Inflammatory macrophage treated with lipopolysaccharide for 4 hours (primary cell): ENCODE measurements around the gene ZRANB1.

ENCODE experiments used
- DNase-seq: peaks from one replicate; pipeline ENCODE4 v3.0.0-alpha.2; 2020

Gene ZRANB1

DNA sequence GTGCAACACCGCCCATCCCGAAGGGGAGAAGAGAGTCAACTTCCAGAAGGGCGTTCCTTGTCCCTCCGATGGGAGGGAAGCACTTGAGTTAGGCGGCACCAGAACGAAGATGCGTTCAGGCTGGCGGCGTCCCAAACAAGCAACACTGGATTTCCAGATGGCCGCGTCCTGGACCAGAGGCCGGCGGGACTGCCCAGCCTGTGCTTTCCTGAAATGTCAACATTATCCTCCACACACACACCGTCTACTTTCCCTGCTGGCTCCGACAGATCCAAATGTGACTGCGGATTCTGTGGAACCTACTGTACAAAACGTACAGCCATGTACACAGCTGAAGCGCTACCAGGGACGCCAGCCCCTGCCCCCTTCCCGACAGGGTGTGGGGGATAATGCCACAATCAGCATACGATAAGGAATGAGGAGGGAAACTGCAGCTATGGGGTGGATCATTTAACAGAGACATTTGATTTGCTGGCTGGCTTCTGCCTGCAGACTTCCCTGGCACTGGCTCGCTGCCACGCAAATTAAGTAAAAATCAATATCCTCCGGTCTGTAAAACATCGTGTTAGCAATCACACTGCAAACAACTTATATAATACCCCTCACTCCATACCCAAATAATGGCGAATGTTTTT is 82.1 kb downstream of the ZRANB1 start:
- DNase-seq: no peak

GRCh38 chr10:125024497-125025234 is 82.7 kb downstream of the ZRANB1 start:
- no peak for DNase-seq

DNA sequence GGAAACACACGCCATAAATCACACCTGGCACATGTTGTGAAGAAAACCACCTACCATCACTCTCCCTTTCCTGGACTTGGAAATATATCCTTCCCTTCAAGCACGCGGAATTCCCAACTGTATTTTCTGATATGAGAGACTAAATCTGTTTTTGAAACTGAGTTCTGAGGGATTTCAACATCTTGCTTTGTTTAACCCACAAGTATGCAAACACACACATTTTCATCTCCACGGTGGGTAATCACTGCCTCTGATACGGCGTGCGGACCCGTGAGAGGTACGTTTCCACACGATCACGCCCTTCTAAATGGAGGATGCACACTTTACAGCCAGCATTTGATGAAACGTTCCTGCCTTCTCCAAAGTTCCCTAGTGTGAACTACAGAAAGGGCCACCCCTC is 83.4 kb downstream of the ZRANB1 start:
- no peak for DNase-seq

DNA sequence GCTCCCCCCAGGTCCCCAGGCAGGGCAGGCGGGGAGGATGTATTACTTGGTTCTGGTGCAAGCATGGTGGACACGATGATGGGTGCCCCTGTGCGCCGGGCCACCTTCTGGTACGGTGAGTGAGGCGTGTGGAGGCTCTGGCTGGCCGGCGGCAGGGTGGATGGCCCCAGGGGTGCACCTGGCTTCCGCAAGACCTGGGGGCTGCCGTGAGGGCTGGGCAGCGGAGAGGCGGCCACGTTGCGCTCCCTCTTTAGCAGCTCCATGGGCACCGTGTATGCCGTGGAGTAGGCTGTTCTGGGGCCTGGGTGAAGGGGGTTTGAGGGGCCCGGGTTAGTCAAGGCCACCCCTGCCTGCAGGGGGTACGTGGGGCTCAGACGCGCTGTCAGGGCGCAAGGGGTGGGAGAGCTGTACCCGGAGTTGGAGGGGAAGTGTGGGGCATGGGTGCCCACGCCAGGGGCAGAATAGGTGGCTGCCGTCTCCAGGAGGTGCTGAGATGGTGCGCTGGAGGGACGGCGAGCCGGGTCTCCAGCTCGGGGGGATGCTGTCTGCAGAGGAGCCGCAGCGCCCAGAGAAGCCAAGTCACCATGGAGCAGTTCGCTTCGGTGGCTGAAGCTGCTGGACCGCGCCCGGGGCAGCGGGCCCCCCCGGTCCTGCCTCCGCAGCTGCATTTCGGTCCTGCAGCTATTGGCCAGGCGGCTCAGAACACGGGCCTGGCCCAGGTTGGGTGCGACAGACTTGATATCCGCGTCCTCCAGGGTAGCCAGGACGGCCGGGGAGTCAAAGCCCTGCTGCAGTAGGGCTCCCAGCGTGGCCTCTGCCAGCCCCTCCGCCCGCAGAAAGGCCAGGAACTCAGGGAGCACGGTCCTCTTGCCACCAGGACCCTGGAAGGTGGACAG is 84.4 kb downstream of the ZRANB1 start:
- no peak for DNase-seq

- no peak for DNase-seq
These were observed 85.2 kb downstream of the ZRANB1 start for GRCh38 chr10:125026974-125027735.

GRCh38 chr10:125027871-125028869 is 86.2 kb downstream of the ZRANB1 start:
- DNase-seq: no peak

- DNase-seq: no peak
These were observed 87.8 kb downstream of the ZRANB1 start for GRCh38 chr10:125029584-125030242.

- DNase-seq: no peak
These were observed 88.8 kb downstream of the ZRANB1 start for GRCh38 chr10:125030567-125031197.

GRCh38 chr10:125032474-125033020 is 90.6 kb downstream of the ZRANB1 start:
- no peak for DNase-seq

DNA sequence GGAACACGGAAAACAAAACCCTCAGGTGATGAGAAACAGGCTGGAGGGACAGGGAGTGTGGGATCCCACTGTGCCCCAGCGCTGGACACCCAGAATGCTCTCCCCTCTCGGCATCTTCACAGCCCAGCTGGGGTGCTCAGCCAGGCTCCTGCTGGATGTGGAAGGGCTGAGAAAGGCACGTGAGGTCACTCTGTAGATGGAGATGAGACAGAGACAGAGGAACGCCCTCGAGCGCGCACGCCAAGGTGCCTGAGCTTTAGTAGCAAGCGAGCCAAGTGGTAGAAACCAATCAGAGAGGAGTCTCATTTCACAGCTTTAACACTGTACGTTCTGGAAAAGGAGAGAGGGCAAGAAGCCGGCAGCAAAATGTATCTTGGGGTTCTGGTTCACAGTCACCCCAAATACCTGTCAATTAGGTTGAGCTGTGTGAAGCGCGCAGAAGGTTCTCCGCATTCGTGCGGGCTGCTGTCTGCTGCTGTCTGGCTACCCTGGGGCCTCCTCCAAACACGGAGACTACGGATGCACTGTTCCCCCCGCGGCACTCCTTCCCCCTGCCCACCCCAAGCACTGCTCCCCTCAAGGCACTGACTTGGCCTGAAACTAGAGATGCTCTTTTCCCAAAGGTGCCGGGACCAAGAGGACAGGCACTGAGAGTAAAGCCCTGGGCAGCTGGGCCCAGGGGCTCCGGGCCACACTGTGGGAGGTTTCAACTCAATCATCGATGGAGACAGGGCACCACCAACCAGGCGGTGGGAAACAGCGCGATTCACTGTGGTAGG is 91.4 kb downstream of the ZRANB1 start:
- DNase-seq: no peak

GRCh38 chr10:125034675-125035074 is 92.8 kb downstream of the ZRANB1 start:
- DNase-seq: no peak

DNA sequence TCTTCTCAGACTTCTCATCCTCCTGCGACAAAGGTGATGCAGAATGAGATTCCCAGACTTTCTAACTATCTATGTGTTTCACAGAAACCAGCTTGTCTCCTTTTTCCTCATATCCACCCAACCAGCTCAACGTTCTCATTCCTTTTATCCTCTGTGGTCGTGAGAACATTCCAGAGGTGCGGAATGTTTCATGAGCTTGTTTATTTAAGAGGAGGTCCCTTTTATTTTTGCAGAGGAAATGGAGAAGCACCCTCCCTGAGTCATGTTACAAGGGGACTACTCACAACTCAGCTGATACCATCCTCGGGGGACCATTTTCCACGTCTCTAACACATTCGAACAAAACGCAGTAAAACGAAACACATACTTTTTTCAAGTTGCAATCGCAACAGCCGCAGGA is 93.2 kb downstream of the ZRANB1 start:
- DNase-seq: no peak

- DNase-seq: no peak
These were observed 93.8 kb downstream of the ZRANB1 start for GRCh38 chr10:125035588-125036295.

- no peak for DNase-seq
These were observed 95.4 kb downstream of the ZRANB1 start for GRCh38 chr10:125037145-125037877.
